ENCODE data around the gene MRPS21.
"Not testable (repeated sequence)": the region's sequence is repeated elsewhere in the genome, so short reads cannot be mapped to it uniquely, and the experiment has no call there.

MRPS21 gene

DNA sequence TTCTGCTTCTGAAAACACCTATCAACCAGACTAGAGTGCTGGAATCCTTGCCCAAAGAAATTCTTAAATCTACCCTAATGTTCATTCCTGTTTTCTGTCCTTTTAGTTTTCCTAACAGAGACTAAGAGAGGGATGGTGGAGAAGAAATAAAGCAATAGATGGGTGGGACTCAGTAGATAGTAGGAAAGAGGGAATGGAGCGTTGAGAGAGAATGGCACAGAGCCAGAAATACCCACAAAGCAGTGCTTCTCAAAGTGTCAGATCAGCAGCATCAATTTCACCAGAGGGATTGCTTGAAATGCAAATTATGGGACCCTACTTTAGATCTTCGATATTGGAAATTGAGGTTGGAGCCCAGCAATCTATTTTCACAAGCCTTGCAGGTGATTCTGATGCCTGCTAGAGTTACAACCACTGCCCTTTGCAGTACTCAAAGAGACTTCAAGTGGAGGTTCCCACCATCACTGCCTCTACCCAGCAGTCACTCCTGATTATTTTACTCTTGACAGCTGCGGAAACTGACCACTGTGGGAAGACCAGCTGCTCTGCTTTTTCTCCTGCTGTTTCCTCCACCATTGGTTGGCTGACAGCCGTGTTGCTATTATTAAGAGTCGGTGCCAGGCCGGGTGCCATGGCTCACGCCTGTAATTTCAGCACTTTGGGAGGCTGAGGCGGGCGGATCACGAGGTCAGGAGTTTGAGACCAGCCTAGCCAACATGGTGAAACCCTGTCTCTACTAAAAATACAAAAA is 16.3 kb downstream of the MRPS21 start:
- H3K36me3 Mint-ChIP-seq: peaks cover 38% of the 10 kb centered on the region
- no peak overlapping the region for H3K27ac Mint-ChIP-seq
- H3K9me3 Mint-ChIP-seq: no peaks in the 10 kb centered on the region
- H3K27me3 Mint-ChIP-seq: no peaks in the 10 kb centered on the region
- ATAC-seq: no peak
- no peak overlapping the region for H3K4me3 Mint-ChIP-seq
- no peaks in the 10 kb centered on the region for H3K4me1 Mint-ChIP-seq

DNA sequence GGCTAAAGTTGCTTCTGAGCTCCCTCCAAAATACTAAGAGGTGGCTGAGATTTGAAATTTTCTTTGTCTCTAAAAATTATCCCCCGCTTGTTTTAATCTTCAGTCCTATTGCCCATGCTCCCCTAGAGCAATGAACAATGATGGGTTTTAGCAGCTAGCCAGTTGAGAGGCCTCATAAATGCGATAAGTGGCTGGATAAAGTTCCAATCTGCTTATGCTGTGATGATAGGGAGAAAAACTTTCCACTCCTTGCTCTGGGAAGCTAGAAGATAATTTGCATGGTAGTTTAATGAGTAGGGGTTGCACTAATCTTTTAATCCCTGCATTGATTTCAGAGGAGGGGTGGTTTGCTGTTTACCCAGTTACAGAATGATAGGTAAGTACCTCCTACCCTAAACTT is 18.1 kb downstream of the MRPS21 start:
- Mint-ChIP-seq H3K4me1 (no peaks in the 10 kb centered on the region), H3K36me3 (peaks cover 29% of the 10 kb centered on the region), H3K9me3 (no peaks in the 10 kb centered on the region), H3K27ac (no peak overlapping the region), H3K27me3 (no peaks in the 10 kb centered on the region), H3K4me3 (no peak overlapping the region)
- ATAC-seq: no peak

DNA sequence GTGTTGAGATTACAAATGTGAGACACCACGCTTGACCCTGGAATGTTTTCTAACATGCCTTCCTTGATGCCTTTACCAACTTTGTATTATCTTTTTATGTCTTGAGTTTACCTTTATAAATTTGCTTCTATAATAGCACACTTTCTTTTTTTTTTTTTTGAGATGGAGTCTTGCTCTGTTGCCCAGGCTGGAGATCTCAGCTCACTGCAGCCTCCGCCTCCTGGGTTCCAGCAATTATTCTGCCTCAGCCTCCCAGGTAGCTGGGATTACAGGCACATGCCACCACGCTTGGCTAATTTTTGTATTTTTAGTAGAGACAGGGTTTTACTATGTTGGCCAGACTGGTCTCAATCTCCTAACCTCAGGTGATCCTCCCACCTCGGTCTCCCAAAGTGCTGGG is 21.0 kb downstream of the MRPS21 start:
- not testable (repeated sequence) for H3K4me1 Mint-ChIP-seq, H3K4me3 Mint-ChIP-seq, H3K27me3 Mint-ChIP-seq, ATAC-seq, H3K9me3 Mint-ChIP-seq, H3K36me3 Mint-ChIP-seq
- H3K27ac Mint-ChIP-seq: peak overlapping the region; percentile 14

DNA sequence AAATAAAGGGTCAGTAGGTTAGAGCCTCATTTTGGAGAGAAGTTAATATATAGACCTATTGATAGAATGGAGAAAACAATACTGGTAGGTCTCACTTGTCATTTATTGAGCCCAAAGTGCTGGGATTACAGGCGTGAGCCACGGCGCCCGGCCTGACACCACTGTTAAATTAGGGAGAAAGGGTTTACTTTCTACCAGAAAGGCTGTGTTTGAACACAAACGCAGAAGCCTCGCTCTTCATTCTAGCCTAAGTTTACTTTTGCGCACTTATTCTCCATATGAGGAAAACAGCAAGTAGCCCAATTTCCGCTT is 27.0 kb downstream of the MRPS21 start:
- Mint-ChIP-seq H3K4me3 (peak overlapping the region; percentile 96), H3K4me1 (peaks cover 12% of the 10 kb centered on the region), H3K36me3 (peaks cover 14% of the 10 kb centered on the region), H3K9me3 (no peaks in the 10 kb centered on the region), H3K27me3 (no peaks in the 10 kb centered on the region), H3K27ac (peak overlapping the region; percentile 96)
- no peak for ATAC-seq

DNA sequence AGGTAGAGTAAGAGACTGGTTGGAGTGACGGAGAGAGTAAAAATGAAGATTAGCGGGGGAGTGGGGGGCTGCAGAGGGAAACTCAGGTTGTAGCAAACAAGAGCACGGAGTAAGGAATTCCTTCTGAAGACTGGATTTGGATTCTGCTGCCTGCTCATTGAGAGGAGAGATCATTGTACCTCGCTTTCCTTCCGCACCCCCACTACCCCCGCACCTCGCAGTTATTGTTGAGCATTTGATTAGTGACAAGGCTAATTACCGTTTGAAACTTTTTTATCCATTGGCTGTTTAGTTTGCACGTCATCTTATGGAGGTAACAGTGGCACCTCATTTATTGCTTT is 28.1 kb downstream of the MRPS21 start:
- no peaks in the 10 kb centered on the region for H3K9me3 Mint-ChIP-seq
- H3K27ac Mint-ChIP-seq: peak overlapping the region; percentile 96
- H3K4me1 Mint-ChIP-seq: peaks cover 12% of the 10 kb centered on the region
- H3K36me3 Mint-ChIP-seq: peaks cover 24% of the 10 kb centered on the region
- H3K4me3 Mint-ChIP-seq: peak overlapping the region; percentile 96
- no peak for ATAC-seq
- H3K27me3 Mint-ChIP-seq: no peaks in the 10 kb centered on the region

DNA sequence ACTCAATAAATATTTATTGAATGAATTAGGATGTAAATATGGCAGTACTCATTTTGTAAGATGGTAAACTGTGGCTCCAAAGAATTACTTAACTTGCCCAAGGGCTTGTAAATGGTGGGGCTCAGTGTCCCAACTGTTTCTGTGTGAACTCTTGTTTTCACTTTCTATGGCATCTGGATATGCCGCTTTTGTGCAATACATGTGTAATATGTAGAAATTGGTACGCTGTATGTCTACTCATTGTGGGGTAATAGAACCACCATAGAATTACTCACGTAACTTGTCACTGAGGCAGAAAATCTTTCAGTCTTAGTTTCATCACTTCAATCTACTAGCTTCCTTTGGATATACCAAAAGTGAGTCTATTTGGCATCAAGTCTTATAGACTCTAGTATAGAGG is 28.6 kb downstream of the MRPS21 start:
- Mint-ChIP-seq H3K27me3 (no peaks in the 10 kb centered on the region), H3K4me1 (peaks cover 13% of the 10 kb centered on the region), H3K27ac (peak overlapping the region; percentile 96), H3K9me3 (no peaks in the 10 kb centered on the region), H3K36me3 (peaks cover 27% of the 10 kb centered on the region), H3K4me3 (peak overlapping the region; percentile 96)
- ATAC-seq: no peak

DNA sequence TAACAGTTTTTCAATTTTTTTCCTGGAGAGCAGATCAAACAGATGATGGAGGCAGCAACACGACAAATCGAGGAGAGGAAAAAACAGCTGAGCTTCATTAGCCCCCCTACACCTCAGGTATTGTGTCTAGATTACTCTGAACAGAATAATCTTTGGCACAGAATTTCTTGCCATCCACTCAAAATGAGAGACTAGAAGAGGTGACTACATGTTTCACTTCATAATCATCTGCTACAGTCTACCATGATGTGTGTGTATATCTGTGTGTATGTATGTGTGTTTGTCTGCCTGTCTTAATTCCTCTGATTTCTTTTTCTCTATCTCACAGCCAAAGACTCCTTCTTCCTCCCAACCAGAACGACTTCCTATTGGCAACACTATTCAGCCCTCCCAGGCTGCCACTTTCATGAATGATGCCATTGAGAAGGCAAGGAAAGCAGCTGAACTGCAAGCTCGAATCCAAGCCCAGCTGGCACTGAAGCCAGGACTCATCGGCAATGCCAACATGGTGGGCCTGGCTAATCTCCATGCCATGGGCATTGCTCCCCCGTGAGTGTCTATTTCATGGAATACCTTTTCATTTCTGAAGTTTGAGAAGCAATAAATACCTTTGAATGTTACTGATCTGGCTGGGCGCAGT is 39.1 kb downstream of the MRPS21 start:
- Mint-ChIP-seq H3K4me1 (peaks cover 8% of the 10 kb centered on the region), H3K4me3 (no peak overlapping the region), H3K9me3 (no peaks in the 10 kb centered on the region), H3K27me3 (no peaks in the 10 kb centered on the region), H3K36me3 (peaks cover 52% of the 10 kb centered on the region), H3K27ac (no peak overlapping the region)
- no peak for ATAC-seq

DNA sequence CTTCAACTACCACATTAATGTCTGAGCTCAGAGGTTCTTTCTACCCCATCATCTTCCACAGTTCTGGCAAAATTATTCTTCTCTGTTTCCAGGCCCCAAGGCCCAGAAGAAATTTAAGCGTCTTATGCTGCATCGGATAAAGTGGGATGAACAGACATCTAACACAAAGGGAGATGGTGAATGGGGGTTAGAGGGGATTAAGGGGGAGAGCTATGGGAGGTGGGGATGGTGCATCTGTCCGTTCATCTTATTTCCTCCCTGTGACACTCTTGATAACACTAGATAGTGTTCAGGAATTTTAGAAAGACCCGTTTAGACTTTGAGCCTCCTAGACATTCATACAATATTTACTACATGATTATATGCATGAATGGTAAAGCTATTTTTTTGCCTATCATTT is 52.7 kb downstream of the MRPS21 start:
- no peaks in the 10 kb centered on the region for H3K4me1 Mint-ChIP-seq

DNA sequence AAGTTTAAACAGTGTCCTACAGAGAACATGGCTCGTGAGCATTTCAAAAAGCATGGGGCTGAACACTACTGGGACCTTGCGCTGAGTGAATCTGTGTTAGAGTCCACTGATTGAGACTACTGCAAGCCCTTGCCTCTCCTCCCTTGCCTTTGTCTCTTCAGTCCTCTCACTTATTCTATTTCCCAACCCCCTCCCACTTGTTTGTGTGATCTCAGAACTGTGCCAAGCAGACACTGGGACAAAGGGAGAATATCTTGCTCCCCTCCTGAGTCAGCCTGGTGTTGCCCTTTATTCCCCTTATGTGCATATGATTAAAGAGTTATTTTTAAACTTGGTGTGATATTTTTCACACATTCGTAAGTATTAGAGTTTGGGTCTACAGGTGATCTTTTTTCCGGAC is 59.2 kb downstream of the MRPS21 start:
- no peak for ATAC-seq
- no peak overlapping the region for H3K27ac Mint-ChIP-seq
- no peaks in the 10 kb centered on the region for H3K4me1 Mint-ChIP-seq
- peaks cover 45% of the 10 kb centered on the region for H3K36me3 Mint-ChIP-seq
- H3K4me3 Mint-ChIP-seq: no peak overlapping the region
- H3K27me3 Mint-ChIP-seq: no peaks in the 10 kb centered on the region
- H3K9me3 Mint-ChIP-seq: no peaks in the 10 kb centered on the region

More for the DNA sequence above, 52.7 kb downstream of the MRPS21 start:
- no peak for ATAC-seq
- Mint-ChIP-seq H3K27ac (no peak overlapping the region), H3K4me3 (no peak overlapping the region), H3K27me3 (no peaks in the 10 kb centered on the region), H3K9me3 (no peaks in the 10 kb centered on the region), H3K36me3 (peaks cover 56% of the 10 kb centered on the region)
